CD4-positive, alpha-beta T cell treated with Interleukin-4 for 4 hours (primary cell): ENCODE measurements around the gene RSAD1.
A peak's percentile ranks its signal among the peaks of the same experiment; 100 is the strongest.

Experiments
- DNase-seq: peaks from one replicate; pipeline ENCODE4 v3.0.0-alpha.2; 2020

The RSAD1 gene

DNA sequence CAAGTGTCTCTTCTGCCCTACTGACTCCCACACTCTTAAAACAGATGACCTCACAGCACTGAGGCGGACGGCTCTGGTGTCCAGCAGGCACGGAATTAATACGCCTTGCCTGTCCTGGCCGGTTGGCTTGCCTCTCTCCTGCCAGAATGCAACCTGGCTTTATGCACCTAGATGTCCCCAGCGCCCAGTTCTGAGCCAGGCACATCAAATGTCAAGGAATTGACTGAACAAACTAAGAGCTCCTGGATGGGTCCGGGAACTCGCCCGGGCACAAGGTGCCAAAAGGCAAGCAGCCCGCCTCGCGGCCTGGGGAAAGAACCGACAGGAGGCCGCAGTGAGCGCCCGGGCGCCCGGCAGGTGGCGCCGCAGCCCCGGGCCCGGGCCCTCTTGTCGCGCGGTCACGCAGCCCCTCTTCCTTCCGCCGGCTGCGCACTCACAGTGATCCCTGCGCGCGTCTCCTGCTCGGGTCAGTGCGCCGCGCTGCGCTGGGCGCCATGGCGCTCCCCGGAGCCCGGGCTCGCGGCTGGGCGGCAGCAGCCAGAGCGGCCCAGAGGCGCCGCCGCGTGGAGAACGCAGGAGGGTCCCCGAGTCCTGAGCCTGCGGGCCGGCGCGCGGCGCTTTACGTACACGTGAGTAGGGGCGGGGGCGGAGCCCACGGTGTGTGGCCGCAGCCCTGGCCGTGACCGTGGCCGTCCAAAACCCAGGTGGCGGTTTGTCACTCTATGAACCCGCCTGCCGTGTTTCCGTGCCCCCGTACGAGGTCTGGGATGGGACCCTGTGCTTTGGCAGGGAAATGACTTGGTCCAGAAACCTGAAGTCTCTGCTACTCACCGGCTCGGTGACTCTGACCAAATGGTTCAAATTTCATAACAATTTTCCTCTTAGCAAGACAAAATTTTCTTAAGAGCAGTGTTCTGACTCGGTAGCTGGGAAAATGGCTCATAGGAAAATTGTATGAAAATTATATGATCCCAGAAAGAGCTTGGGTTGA, at the start of gene RSAD1:
TSS of gene RSAD1 (plus strand) at position 470 of the 991 bp plus-strand sequence. CDS start at position 495, 25 bp downstream.
- peak; percentile 87 for DNase-seq

DNA sequence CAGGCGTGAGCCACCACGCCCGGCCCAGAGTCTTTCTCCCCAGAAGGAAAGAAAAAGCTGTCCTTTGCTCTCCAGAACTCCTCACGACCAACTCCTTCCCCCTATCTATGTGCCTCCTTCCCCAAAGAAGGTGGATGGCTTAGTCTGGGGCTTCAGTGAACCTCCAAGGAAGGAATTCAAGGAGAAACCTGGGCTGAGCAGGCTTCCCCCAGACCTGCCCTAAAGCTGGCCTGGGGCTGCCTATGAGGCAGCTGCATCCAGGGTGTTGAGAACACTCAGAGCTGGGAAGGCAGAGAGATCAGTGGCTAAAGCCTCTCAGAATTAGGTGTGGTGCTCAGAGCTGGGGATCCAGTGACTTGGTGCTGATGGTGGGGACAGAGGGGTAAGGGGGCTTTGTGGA, 48.9 kb upstream of the RSAD1 start:
- DNase-seq, result no peak

GRCh38 chr17:50430821-50431618, 47.6 kb upstream of the RSAD1 start:
- DNase-seq, result no peak

GRCh38 chr17:50432125-50432762, 46.4 kb upstream of the RSAD1 start:
- no peak for DNase-seq

- no peak for DNase-seq
Measured at GRCh38 chr17:50437409-50437808, 41.3 kb upstream of the RSAD1 start.

- no peak for DNase-seq
Measured at GRCh38 chr17:50439008-50439407, 39.7 kb upstream of the RSAD1 start.

- no peak for DNase-seq
Measured at GRCh38 chr17:50440172-50440837, 38.4 kb upstream of the RSAD1 start.

GRCh38 chr17:50440838-50441829, 37.5 kb upstream of the RSAD1 start:
- DNase-seq, result no peak

GRCh38 chr17:50443505-50443974, 35.1 kb upstream of the RSAD1 start:
- no peak for DNase-seq

GRCh38 chr17:50444841-50445715, 33.6 kb upstream of the RSAD1 start:
- DNase-seq, result no peak

GRCh38 chr17:50445730-50446325, 32.8 kb upstream of the RSAD1 start:
- DNase-seq, result no peak

DNA sequence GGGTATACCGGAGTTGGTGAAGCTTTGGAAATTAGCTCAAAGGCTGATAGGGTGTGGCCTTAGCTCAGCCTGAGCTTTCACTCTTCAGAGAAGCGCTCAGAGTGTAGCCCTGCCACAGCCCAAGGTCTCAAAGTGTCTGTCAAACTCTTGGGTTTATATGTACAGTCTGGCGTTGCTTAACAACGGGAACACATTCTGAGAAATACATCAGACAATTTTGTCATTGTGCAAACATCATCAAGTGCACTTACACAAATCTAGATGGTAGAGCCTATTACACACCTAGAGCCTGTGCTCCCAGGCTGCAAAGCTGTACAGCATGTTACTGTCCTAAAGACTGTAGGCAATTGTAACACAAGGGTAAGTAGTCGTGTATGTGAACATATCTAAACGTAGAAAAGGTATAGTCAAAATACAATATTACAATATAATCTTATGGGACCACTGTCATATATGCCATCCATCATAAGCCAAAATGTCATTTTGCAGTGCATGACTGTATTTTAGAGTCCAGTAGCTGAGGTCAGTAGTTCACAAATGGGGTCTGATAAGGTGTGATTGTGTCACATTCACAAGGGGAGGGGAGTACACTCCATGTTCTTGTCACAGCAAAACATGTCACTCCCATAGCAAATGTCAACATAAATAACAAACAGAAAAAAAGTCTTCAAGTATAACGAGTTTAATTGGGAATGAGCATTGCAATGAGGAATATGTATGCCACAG, 30.6 kb upstream of the RSAD1 start:
- no peak for DNase-seq

GRCh38 chr17:50448643-50449042, 30.0 kb upstream of the RSAD1 start:
- no peak for DNase-seq

GRCh38 chr17:50451943-50452629, 26.6 kb upstream of the RSAD1 start:
- DNase-seq, result no peak

DNA sequence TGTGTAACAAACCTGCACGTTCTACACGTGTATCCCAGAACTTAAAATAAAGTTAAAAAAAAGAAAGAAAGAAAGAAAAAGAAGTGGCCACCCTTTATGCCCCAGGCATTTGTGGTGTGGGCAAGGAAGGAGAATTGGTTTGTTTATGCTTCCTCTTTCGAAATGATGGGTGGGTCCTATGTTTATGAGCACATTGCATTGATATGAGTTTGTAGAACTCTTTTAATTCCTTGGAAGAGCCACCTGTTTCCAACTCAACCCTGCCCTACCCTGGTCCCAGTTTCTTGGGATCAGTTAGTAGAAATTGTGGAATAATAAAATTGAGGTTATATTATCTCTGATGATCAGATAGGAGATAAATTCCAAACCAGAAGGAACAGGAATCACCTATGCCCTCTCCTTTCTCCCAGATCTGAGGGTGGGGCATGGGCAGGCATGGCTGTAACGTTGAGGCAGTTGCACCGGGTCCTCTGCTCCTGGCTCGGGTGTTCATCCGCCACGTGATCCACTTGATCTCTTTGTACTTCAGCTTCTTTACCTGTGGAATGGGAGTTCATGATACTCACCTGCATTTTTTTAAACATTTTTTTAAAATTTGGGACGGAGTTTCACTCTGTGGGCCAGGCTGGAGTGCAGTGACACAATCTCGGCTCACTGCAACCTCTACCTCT, 25.9 kb upstream of the RSAD1 start:
- DNase-seq, result no peak

DNA sequence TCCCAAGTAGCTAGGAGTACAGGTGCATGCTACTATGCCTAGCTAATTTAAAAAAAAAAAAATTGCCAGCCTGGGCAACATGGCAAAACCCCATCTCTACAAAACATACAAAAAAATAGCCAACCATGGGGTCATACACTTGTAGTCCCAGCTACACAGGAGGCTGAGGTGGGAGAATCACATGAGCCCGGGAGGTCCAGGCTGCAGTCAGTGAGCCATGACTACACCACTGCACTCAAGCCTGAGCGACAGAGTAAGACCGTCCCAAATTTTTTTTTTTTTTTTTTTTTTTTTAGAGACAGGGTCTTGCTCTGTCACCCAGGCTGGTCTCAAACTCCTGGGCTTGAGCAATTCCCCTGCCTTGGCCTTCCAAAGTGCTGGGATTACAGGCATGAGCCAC, 24.8 kb upstream of the RSAD1 start:
- DNase-seq, result no peak

DNA sequence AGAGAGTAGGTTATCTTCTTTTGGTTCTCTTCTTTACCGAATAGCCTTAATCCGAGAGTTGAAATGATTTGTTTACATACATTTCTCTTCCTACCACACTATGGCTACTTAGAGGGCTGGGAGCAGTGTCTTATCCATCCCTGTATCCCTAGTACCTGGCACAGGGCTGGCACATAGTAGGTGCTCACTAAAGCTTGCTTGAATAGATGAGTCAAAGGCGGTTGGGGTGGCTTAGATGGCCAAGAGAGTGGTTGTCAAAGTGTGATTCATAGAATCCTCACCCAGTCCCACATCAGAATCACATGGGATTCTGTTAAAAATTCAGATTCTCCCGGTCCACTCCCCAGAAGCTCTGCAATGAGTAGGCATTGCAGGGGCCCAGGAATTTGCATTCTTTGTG, 21.0 kb upstream of the RSAD1 start:
- DNase-seq, result no peak

DNA sequence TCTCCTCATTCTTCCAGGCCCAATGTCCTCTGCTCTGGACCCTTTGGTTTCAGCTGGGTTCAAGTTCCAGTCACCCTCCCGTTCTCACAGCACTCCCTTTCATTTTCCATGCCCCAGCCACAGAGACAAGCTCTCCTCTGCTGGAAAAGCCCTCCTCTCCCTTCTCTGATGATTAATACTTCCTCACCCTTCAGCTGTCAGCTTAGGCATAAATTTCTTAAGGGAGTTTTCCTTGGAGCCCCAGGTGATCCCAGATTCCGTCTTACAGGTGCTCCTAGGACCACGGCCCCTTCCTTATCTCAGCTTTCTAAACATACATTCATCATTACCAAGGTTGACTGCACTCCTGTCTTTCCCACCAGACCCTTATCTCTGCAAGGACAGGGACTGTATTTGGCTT, 20.4 kb upstream of the RSAD1 start:
- no peak for DNase-seq
